BLaER1 treated with 17β-estradiol and CSF1 and Interleukin-3, amounts not matched to agents 10 nM and 100 nM (cell line): ENCODE measurements around the gene TMPRSS11E.
"Not testable (repeated sequence)": the region's sequence is repeated elsewhere in the genome, so short reads cannot be mapped to it uniquely, and the experiment has no call there.

Experiments
- H3K27ac ChIP-seq, 11 experiments: shearing (Covaris generic); formaldehyde crosslinking; 2 replicates each; pipeline ENCODE4 v1.8.1; 2022
- H3K27me3 ChIP-seq, 11 experiments: shearing (Covaris generic); formaldehyde crosslinking; 2 replicates each; pipeline ENCODE4 v1.8.1; 2022
- H3K36me3 ChIP-seq, 11 experiments: shearing (Covaris generic); formaldehyde crosslinking; 2 replicates each; pipeline ENCODE4 v1.8.1; 2022
- H3K4me1 ChIP-seq, 10 experiments: shearing (Covaris generic); formaldehyde crosslinking; 2 replicates each; pipeline ENCODE4 v1.8.1; 2022
- H3K4me2 ChIP-seq, 11 experiments: shearing (Covaris generic); formaldehyde crosslinking; 2 replicates each; pipeline ENCODE4 v1.8.1; 2022
- H3K4me3 ChIP-seq, 10 experiments: shearing (Covaris generic); formaldehyde crosslinking; 2 replicates each; pipeline ENCODE4 v1.8.1; 2022
- H3K9ac ChIP-seq, 11 experiments: shearing (Covaris generic); formaldehyde crosslinking; 2 replicates each; pipeline ENCODE4 v1.8.1; 2022
- H3K9me3 ChIP-seq, 11 experiments: shearing (Covaris generic); formaldehyde crosslinking; replicated peaks in 1 of 11; 2 replicates each; pipeline ENCODE4 v1.8.1; 2022
- H4K20me1 ChIP-seq, 11 experiments: shearing (Covaris generic); formaldehyde crosslinking; 2 replicates each; pipeline ENCODE4 v1.8.1; 2022
- Cebpa-rat ChIP-seq, 11 experiments: shearing (Covaris generic); IDR thresholded peaks; 2 replicates each; pipeline ENCODE4 v1.8.1; 2022

The TMPRSS11E gene, protein sequence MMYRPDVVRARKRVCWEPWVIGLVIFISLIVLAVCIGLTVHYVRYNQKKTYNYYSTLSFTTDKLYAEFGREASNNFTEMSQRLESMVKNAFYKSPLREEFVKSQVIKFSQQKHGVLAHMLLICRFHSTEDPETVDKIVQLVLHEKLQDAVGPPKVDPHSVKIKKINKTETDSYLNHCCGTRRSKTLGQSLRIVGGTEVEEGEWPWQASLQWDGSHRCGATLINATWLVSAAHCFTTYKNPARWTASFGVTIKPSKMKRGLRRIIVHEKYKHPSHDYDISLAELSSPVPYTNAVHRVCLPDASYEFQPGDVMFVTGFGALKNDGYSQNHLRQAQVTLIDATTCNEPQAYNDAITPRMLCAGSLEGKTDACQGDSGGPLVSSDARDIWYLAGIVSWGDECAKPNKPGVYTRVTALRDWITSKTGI

DNA sequence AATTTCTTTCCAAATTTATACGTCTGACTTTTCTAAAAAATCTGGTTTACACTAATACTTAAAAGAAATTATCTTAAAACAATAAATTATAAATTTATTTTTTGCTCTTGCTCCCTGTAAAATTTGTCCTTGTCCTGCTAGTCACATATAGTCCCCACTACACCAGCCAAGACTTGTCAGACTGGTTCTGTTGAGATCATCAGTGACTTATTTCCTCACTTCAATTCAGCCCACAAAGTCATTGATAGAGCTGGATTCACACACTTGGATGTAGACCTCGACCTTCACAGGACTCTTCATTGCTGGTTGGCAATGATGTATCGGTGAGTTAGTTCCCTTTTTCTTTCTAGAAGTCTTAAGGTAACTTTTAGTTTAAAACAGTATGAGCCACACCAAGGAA is at the start of gene TMPRSS11E:
Gene TMPRSS11E, plus strand, starts transcription at position 263 of the 400 bp plus-strand sequence. Its CDS starts 50 bp downstream, at position 313.
- no peaks in the 10 kb centered on the region for H4K20me1 ChIP-seq
- H3K4me2 ChIP-seq: no peak within 1 kb of the TSS
- H3K9me3 ChIP-seq: no peaks in the 10 kb centered on the region
- H3K36me3 ChIP-seq: no peaks in the 10 kb centered on the region
- no peaks in the 10 kb centered on the region for H3K27me3 ChIP-seq
- H3K9ac ChIP-seq: no peak within 1 kb of the TSS
- H3K4me1 ChIP-seq: no peaks in the 10 kb centered on the region
- no peak for TF ChIP-seq Cebpa-rat (IDR thresholded peaks at IDR 0.05)
- no peak within 1 kb of the TSS for H3K4me3 ChIP-seq
- H3K27ac ChIP-seq: no peak within 1 kb of the TSS

GRCh38 chr4:68399306-68399705 is 48.0 kb upstream of the TMPRSS11E start:
- Histone ChIP-seq H3K9me3 (no peaks in the 10 kb centered on the region), H3K9ac (no peak overlapping the region), H3K36me3 (no peaks in the 10 kb centered on the region), H3K27me3 (no peaks in the 10 kb centered on the region), H4K20me1 (no peaks in the 10 kb centered on the region), H3K4me1 (no peaks in the 10 kb centered on the region), H3K27ac (no peak overlapping the region), H3K4me3 (no peak overlapping the region), H3K4me2 (no peak overlapping the region)
- no peak for TF ChIP-seq Cebpa-rat (IDR thresholded peaks at IDR 0.05)

- Histone ChIP-seq H3K4me2 (no peak overlapping the region), H3K4me1 (no peaks in the 10 kb centered on the region), H4K20me1 (no peaks in the 10 kb centered on the region), H3K27me3 (no peaks in the 10 kb centered on the region), H3K4me3 (no peak overlapping the region), H3K9me3 (no peaks in the 10 kb centered on the region), H3K36me3 (no peaks in the 10 kb centered on the region), H3K9ac (no peak overlapping the region), H3K27ac (no peak overlapping the region)
- no peak for TF ChIP-seq Cebpa-rat (IDR thresholded peaks at IDR 0.05)
These were observed 46.0 kb upstream of the TMPRSS11E start for GRCh38 chr4:68401231-68401630.

DNA sequence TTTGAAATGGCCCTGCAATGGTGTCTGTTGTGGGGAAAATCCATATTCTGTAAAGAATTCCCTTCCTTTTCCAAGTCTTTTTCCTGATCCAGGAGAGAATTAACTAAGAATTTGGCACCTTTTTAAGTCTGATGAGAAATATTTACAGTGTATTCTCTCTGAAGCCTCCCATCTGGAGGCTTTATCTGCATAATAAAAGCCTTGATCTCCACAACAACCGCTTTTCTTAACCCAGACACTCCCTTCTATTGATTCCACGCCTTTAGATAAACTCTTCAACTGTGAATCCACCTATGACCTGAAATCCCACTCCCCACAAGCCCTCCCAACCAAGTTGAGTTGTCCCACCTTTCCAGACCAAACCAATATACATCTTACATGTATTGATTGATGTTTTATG is 43.1 kb upstream of the TMPRSS11E start:
- H3K4me1 ChIP-seq: no peaks in the 10 kb centered on the region
- H3K9me3 ChIP-seq: no peaks in the 10 kb centered on the region
- no peak overlapping the region for H3K9ac ChIP-seq
- no peaks in the 10 kb centered on the region for H3K36me3 ChIP-seq
- no peaks in the 10 kb centered on the region for H4K20me1 ChIP-seq
- no peak overlapping the region for H3K27ac ChIP-seq
- no peak overlapping the region for H3K4me3 ChIP-seq
- no peaks in the 10 kb centered on the region for H3K27me3 ChIP-seq
- no peak overlapping the region for H3K4me2 ChIP-seq
- TF ChIP-seq Cebpa-rat (IDR thresholded peaks at IDR 0.05): no peak

- H3K36me3 ChIP-seq, H3K4me3 ChIP-seq, H3K9me3 ChIP-seq, H3K4me2 ChIP-seq, H3K9ac ChIP-seq, H3K4me1 ChIP-seq, H3K27me3 ChIP-seq, H4K20me1 ChIP-seq, H3K27ac ChIP-seq: not testable (repeated sequence)
These were observed 41.4 kb upstream of the TMPRSS11E start for GRCh38 chr4:68405718-68406478.

GRCh38 chr4:68406479-68406859 is 40.8 kb upstream of the TMPRSS11E start:
- Histone ChIP-seq H3K27me3 (no peaks in the 10 kb centered on the region), H3K36me3 (no peaks in the 10 kb centered on the region), H3K27ac (no peak overlapping the region), H3K4me2 (no peak overlapping the region), H3K9me3 (no peaks in the 10 kb centered on the region), H4K20me1 (no peaks in the 10 kb centered on the region), H3K4me1 (no peaks in the 10 kb centered on the region), H3K4me3 (no peak overlapping the region), H3K9ac (no peak overlapping the region)
- TF ChIP-seq Cebpa-rat (IDR thresholded peaks at IDR 0.05): no peak

DNA sequence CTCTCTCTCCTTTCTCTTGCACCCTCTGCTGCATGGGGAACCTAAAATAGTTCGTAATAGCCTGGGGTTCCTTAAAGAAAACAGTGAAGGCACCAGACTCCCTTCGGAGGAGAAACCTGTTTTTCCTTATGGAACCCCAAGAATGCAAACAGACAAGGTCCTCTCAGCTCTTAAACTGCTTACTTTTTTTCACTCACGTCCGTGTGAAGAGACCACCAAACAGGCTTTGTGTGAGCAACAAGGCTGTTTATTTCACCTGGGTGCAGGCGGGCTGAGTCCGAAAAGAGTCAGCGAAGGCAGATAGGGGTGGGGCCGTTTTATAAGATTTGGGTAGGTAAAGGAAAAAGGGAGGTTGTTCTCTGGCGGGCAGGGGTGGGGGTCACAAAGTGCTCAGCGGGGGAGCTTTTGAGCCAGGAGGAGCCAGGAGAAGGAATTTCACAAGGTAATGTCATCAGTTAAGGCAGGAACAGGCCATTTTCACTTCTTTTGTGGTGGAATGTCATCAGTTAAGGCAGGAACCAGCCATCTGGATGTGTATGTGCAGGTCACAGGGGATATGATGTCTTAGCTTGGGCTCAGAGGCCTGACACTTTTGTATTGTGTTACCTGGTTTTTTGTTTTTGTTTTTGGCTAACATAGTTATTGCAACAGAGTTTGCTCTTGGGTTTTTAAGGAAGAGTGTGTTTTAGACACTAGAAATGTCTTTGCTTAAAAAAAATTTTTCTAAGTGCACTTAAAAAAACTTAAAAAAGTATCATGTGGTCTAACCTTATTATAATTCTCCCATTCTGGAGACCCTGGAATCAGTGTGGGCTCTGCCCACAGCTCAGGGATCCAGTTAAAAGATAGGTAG is 40.0 kb upstream of the TMPRSS11E start:
- not testable (repeated sequence) for H3K36me3 ChIP-seq, H3K9ac ChIP-seq, H3K27ac ChIP-seq, H3K4me3 ChIP-seq, H3K27me3 ChIP-seq, H3K4me2 ChIP-seq, H4K20me1 ChIP-seq, H3K4me1 ChIP-seq, H3K9me3 ChIP-seq

DNA sequence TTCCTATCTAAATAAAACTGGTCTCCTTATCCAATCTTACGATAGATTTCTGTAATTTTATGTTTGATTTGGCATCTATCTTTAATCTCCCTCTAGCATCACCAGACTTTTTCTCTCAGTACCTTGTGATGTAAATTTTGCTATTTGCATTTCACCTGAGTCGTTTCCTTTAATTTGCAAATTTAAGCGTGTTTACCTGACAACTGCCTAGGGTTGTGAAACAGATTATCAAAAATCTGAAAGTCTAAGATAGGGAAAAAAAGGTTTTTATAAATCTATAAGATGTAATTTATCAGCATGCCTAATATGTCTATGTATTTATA is 39.4 kb upstream of the TMPRSS11E start:
- no peak overlapping the region for H3K4me3 ChIP-seq
- no peak overlapping the region for H3K9ac ChIP-seq
- H3K36me3 ChIP-seq: no peaks in the 10 kb centered on the region
- H3K27me3 ChIP-seq: no peaks in the 10 kb centered on the region
- TF ChIP-seq Cebpa-rat (IDR thresholded peaks at IDR 0.05): no peak
- H3K9me3 ChIP-seq: no peaks in the 10 kb centered on the region
- no peaks in the 10 kb centered on the region for H3K4me1 ChIP-seq
- no peak overlapping the region for H3K4me2 ChIP-seq
- H4K20me1 ChIP-seq: no peaks in the 10 kb centered on the region
- H3K27ac ChIP-seq: no peak overlapping the region

DNA sequence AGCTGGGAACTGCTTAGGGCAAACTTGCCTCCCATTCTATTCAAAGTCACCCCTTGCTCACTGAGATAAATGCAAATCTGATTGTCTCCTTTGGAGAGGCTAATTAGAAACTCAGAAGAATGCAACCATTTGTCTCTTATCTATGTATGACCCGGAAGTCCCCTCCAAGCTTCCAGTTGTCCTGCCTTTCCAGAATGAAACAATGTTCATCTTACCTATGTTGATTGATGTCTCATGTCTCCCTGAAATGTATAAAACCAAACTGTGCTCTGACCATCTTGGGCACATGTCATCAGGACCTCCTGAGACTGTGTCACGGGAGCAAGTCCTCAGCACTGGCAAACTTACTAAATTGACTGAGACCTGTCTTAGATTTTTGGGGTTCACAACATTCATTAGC is 37.1 kb upstream of the TMPRSS11E start:
- Histone ChIP-seq H4K20me1 (no peaks in the 10 kb centered on the region), H3K27me3 (no peaks in the 10 kb centered on the region), H3K9me3 (no peaks in the 10 kb centered on the region), H3K4me2 (no peak overlapping the region), H3K4me3 (no peak overlapping the region), H3K9ac (no peak overlapping the region), H3K36me3 (no peaks in the 10 kb centered on the region), H3K4me1 (no peaks in the 10 kb centered on the region), H3K27ac (no peak overlapping the region)
- TF ChIP-seq Cebpa-rat (IDR thresholded peaks at IDR 0.05): no peak
